ENCODE results near the gene GGN. TPM values are rescaled to one million over a fixed set of nuclear protein-coding genes. Genes with fewer than 3 reads are reported as not detected.
A peak's percentile ranks its signal among the peaks of the same experiment; 100 is the strongest.
"Not testable (repeated sequence)": the region's sequence is repeated elsewhere in the genome, so short reads cannot be mapped to it uniquely, and the experiment has no call there.

Gene GGN
- total RNA-seq, 2 donors from 2014 or later, result not detected

- no peaks in the 10 kb centered on the region for H3K9me3 ChIP-seq (ENCODE audit: control insufficient read depth, low read length, poor library complexity, severe bottlenecking)
- Mint-ChIP-seq H3K27ac (no peak overlapping the region), H3K4me1 (peaks cover 18% of the 10 kb centered on the region), H3K27me3 (no peaks in the 10 kb centered on the region), H3K4me3 (no peak overlapping the region), H3K36me3 (ENCODE audit: low read depth) (no peaks in the 10 kb centered on the region)
- no peak for DNase-seq
- no peak for ATAC-seq
Observed at GRCh38 chr19:38422438-38422837, 34.6 kb upstream of the GGN start.

- H3K9me3 ChIP-seq (ENCODE audit: control insufficient read depth, low read length, poor library complexity, severe bottlenecking), result no peaks in the 10 kb centered on the region
- Mint-ChIP-seq H3K4me1 (peaks cover 23% of the 10 kb centered on the region), H3K27me3 (no peaks in the 10 kb centered on the region), H3K4me3 (no peak overlapping the region), H3K36me3 (ENCODE audit: low read depth) (no peaks in the 10 kb centered on the region), H3K27ac (no peak overlapping the region)
- no peak for DNase-seq
- no peak for ATAC-seq
Observed at GRCh38 chr19:38421856-38422255, 34.0 kb upstream of the GGN start.

GRCh38 chr19:38420935-38421334 lies 33.1 kb upstream of the GGN start:
- Mint-ChIP-seq H3K4me1 (peaks cover 23% of the 10 kb centered on the region), H3K36me3 (ENCODE audit: low read depth) (no peaks in the 10 kb centered on the region), H3K27me3 (no peaks in the 10 kb centered on the region), H3K27ac (no peak overlapping the region), H3K4me3 (no peak overlapping the region)
- DNase-seq, result no peak
- no peak for ATAC-seq
- no peaks in the 10 kb centered on the region for H3K9me3 ChIP-seq (ENCODE audit: control insufficient read depth, low read length, poor library complexity, severe bottlenecking)

- no peaks in the 10 kb centered on the region for H3K27me3 Mint-ChIP-seq
- H3K4me1 Mint-ChIP-seq, result peaks cover 20% of the 10 kb centered on the region
- peak; percentile 87 for ATAC-seq
- H3K9me3 ChIP-seq (ENCODE audit: control insufficient read depth, low read length, poor library complexity, severe bottlenecking), result no peaks in the 10 kb centered on the region
- DNase-seq, result peak in 2 of 3 donors; percentile 30 to 35
- peak overlapping the region; percentile 95 for H3K4me3 Mint-ChIP-seq
- H3K27ac Mint-ChIP-seq, result peak overlapping the region; percentile 96
- no peaks in the 10 kb centered on the region for H3K36me3 Mint-ChIP-seq (ENCODE audit: low read depth)
Observed at GRCh38 chr19:38417544-38418506, 30.0 kb upstream of the GGN start.

GRCh38 chr19:38417146-38417543 lies 29.3 kb upstream of the GGN start:
- DNase-seq (no peak), ATAC-seq (no peak)
- Mint-ChIP-seq H3K4me3 (peak overlapping the region; percentile 95), H3K4me1 (peaks cover 20% of the 10 kb centered on the region), H3K27ac (peak overlapping the region; percentile 96), H3K27me3 (no peaks in the 10 kb centered on the region), H3K36me3 (ENCODE audit: low read depth) (no peaks in the 10 kb centered on the region)
- no peaks in the 10 kb centered on the region for H3K9me3 ChIP-seq (ENCODE audit: control insufficient read depth, low read length, poor library complexity, severe bottlenecking)

GRCh38 chr19:38413416-38413815 lies 25.6 kb upstream of the GGN start:
- no peak overlapping the region for H3K4me3 Mint-ChIP-seq
- DNase-seq (no peak), ATAC-seq (no peak)
- no peaks in the 10 kb centered on the region for H3K9me3 ChIP-seq (ENCODE audit: control insufficient read depth, low read length, poor library complexity, severe bottlenecking)
- no peak overlapping the region for H3K27ac Mint-ChIP-seq
- no peaks in the 10 kb centered on the region for H3K36me3 Mint-ChIP-seq (ENCODE audit: low read depth)
- H3K4me1 Mint-ChIP-seq, result peaks cover 19% of the 10 kb centered on the region
- H3K27me3 Mint-ChIP-seq, result no peaks in the 10 kb centered on the region

- DNase-seq, result no peak
- no peaks in the 10 kb centered on the region for H3K27me3 Mint-ChIP-seq
- H3K4me1 Mint-ChIP-seq, result peaks cover 17% of the 10 kb centered on the region
- no peak for ATAC-seq
- H3K9me3 ChIP-seq (ENCODE audit: control insufficient read depth, low read length, poor library complexity, severe bottlenecking), result no peaks in the 10 kb centered on the region
- no peaks in the 10 kb centered on the region for H3K36me3 Mint-ChIP-seq (ENCODE audit: low read depth)
- H3K27ac Mint-ChIP-seq, result no peak overlapping the region
- no peak overlapping the region for H3K4me3 Mint-ChIP-seq
Observed at GRCh38 chr19:38412961-38413360, 25.1 kb upstream of the GGN start.

- ATAC-seq (no peak), DNase-seq (no peak)
- Mint-ChIP-seq H3K36me3 (ENCODE audit: low read depth) (no peaks in the 10 kb centered on the region), H3K27ac (no peak overlapping the region), H3K27me3 (no peaks in the 10 kb centered on the region), H3K4me1 (peaks cover 13% of the 10 kb centered on the region), H3K4me3 (no peak overlapping the region)
- no peaks in the 10 kb centered on the region for H3K9me3 ChIP-seq (ENCODE audit: control insufficient read depth, low read length, poor library complexity, severe bottlenecking)
Observed at GRCh38 chr19:38412491-38412890, 24.7 kb upstream of the GGN start.

- H3K4me1 Mint-ChIP-seq; ATAC-seq; H3K9me3 ChIP-seq (ENCODE audit: control insufficient read depth, low read length, poor library complexity, severe bottlenecking); H3K4me3 Mint-ChIP-seq; DNase-seq; H3K36me3 Mint-ChIP-seq (ENCODE audit: low read depth); H3K27me3 Mint-ChIP-seq: not testable (repeated sequence)
- H3K27ac Mint-ChIP-seq, result peak overlapping the region; percentile 39
Observed at GRCh38 chr19:38411898-38412297, 24.1 kb upstream of the GGN start.

- peak overlapping the region; percentile 39 for H3K27ac Mint-ChIP-seq
- H3K9me3 ChIP-seq (ENCODE audit: control insufficient read depth, low read length, poor library complexity, severe bottlenecking), result no peaks in the 10 kb centered on the region
- peaks cover 6% of the 10 kb centered on the region for H3K4me1 Mint-ChIP-seq
- H3K4me3 Mint-ChIP-seq, result no peak overlapping the region
- H3K27me3 Mint-ChIP-seq, result no peaks in the 10 kb centered on the region
- DNase-seq, result no peak
- H3K36me3 Mint-ChIP-seq (ENCODE audit: low read depth), result no peaks in the 10 kb centered on the region
- no peak for ATAC-seq
Observed at GRCh38 chr19:38411041-38411712, 23.3 kb upstream of the GGN start.

- not testable (repeated sequence) for H3K36me3 Mint-ChIP-seq (ENCODE audit: low read depth)
Observed at GRCh38 chr19:38410407-38410806, 22.6 kb upstream of the GGN start.

GRCh38 chr19:38409631-38410133 lies 21.8 kb upstream of the GGN start:
- H3K36me3 Mint-ChIP-seq (ENCODE audit: low read depth), result no peaks in the 10 kb centered on the region
- H3K4me3 Mint-ChIP-seq, result no peak overlapping the region
- H3K4me1 Mint-ChIP-seq, result peaks cover 10% of the 10 kb centered on the region
- H3K27me3 Mint-ChIP-seq, result no peaks in the 10 kb centered on the region
- ATAC-seq, result no peak
- no peak overlapping the region for H3K27ac Mint-ChIP-seq
- no peak for DNase-seq
- H3K9me3 ChIP-seq (ENCODE audit: control insufficient read depth, low read length, poor library complexity, severe bottlenecking), result no peaks in the 10 kb centered on the region

More at GRCh38 chr19:38410407-38410806, 22.6 kb upstream of the GGN start:
- not testable (repeated sequence) for H3K4me1 Mint-ChIP-seq; H3K4me3 Mint-ChIP-seq; DNase-seq; H3K9me3 ChIP-seq (ENCODE audit: control insufficient read depth, low read length, poor library complexity, severe bottlenecking); ATAC-seq; H3K27me3 Mint-ChIP-seq; H3K27ac Mint-ChIP-seq

GRCh38 chr19:38405276-38405675 lies 17.4 kb upstream of the GGN start:
- Mint-ChIP-seq H3K4me1 (peaks cover 17% of the 10 kb centered on the region), H3K27ac (peak overlapping the region; percentile 74), H3K4me3 (peak overlapping the region; percentile 25), H3K36me3 (ENCODE audit: low read depth) (no peaks in the 10 kb centered on the region), H3K27me3 (no peaks in the 10 kb centered on the region)
- H3K9me3 ChIP-seq (ENCODE audit: control insufficient read depth, low read length, poor library complexity, severe bottlenecking), result no peaks in the 10 kb centered on the region
- no peak for ATAC-seq
- DNase-seq, result no peak
